GM12873 (cell line): ENCODE measurements around the gene SHE.

ENCODE experiments used
- TF ChIP-seq, protein P1 (sequence below): IDR thresholded peaks from 2 replicates; pipeline ENCODE4 v1.5.1; 2012; ENCODE audit warnings: low read depth, mild to moderate bottlenecking, moderate library complexity, low read length, control low read depth; ENCODE audit not compliant: insufficient read depth; ENCODE audit errors: missing control alignments

SHE gene

DNA sequence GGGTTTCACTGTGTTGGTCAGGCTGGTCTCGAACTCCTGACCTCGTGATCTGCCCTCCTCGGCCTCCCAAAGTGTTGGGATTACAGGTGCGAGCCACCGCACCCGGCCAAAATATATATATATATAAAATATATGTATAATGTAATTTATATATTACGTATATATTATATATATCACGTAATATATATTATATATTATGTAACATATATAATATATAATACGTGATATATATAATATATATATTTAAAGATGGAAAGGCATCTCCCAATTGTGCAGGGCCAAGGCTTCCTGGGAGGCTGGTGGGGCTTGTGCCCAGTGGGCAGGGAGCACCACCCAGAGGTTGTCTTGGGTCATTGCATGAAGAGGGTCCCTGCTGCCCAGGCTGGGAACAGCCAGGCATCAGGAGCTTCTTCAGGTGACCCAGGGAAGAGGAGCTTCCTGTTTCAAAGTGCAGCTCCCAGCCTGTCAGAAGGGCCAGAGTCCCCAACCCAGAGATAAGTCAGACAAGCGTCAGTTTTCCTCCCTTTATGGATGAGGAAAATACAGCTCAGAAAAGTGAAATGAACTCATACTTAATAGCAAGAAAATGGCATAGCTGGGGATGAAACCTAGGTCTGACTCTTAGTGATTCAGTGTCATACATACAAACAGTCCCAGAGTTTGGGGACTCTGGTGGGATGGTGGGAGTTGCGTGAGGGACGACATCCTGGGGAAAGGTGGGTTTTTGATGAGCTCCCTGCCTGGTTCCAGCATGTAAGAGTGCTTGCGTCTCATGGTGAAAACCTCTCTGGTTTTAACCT, 44.3 kb upstream of the SHE start:
- TF ChIP-seq, protein P1, sequence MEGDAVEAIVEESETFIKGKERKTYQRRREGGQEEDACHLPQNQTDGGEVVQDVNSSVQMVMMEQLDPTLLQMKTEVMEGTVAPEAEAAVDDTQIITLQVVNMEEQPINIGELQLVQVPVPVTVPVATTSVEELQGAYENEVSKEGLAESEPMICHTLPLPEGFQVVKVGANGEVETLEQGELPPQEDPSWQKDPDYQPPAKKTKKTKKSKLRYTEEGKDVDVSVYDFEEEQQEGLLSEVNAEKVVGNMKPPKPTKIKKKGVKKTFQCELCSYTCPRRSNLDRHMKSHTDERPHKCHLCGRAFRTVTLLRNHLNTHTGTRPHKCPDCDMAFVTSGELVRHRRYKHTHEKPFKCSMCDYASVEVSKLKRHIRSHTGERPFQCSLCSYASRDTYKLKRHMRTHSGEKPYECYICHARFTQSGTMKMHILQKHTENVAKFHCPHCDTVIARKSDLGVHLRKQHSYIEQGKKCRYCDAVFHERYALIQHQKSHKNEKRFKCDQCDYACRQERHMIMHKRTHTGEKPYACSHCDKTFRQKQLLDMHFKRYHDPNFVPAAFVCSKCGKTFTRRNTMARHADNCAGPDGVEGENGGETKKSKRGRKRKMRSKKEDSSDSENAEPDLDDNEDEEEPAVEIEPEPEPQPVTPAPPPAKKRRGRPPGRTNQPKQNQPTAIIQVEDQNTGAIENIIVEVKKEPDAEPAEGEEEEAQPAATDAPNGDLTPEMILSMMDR, result peak; percentile 89

DNA sequence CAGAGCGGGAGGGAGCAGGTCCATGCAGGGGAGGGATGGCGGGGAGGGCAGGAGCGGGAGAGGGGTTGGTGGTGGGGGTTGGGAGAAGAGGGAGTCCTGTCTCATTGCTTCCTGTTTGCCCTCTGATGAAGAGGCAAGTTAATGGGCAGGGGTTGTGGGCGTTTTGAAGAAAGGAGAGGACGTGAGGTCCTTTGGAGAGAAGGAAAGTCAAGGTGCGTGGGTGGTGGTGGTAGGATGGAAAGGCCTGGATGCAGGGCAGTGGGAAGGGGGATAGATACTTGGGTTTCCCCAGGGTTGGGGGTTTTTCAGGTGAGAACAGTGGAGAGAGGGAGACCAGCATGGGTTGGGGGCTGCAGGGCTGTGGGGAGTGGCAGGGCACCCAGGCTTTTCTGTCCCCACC, 39.0 kb upstream of the SHE start:
- TF ChIP-seq, protein P1, result no peak

GRCh38 chr1:154539486-154540483, 37.6 kb upstream of the SHE start:
- TF ChIP-seq, protein P1, result no peak

- TF ChIP-seq, protein P1, result no peak
Observed at GRCh38 chr1:154536570-154536969, 34.4 kb upstream of the SHE start.

GRCh38 chr1:154533952-154534844, 32.0 kb upstream of the SHE start:
- TF ChIP-seq, protein P1, result peak; percentile 41

- TF ChIP-seq, protein P1, result no peak
Observed at GRCh38 chr1:154529308-154529707, 27.1 kb upstream of the SHE start.
